ENCODE measurements around the gene ANKS1A.
"Not testable (repeated sequence)": the region's sequence is repeated elsewhere in the genome, so short reads cannot be mapped to it uniquely, and the experiment has no call there.

Gene ANKS1A

DNA sequence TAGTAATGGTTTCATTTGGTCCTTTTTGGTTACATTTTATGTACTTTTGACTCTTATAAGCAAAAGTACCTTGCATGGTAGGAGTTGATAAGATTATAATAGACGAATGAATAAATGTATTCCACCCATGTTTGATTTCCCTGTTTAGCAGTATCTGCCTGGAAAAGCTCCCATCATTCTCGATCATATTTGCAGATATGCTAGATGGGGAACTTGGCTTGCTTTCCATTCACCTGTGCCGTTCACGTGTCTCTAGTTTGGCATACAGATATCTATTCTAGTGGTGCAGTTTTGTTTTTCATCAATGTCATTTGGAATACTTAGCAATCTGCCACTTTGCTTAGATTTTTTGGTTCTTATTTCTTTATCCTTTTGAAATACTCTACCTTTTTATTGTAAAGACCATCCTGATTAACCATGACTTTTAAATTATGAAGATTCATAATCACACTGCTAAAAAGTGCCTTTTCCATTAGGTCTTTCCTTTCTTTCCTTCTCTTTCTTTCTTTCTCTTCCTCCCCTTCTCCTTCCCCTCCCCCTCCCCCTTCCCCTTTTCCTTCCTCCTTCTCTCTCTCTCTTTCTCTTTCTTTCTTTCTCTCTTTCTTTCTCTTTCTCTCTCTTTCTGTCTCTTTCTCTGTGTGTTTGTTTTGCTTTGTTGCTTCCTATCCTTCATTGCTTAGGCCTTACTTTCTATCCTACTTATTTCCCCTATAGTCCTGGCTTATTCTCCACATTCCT lies 40.4 kb downstream of the ANKS1A start:
- Histone ChIP-seq H2BK120ac (ENCODE audit: insufficient read depth, low read length, poor library complexity) (no peak overlapping the region), H3K23ac (ENCODE audit: low read length) (no peak overlapping the region), H2AFZ (ENCODE audit: insufficient read depth, low read length, poor library complexity) (no peak overlapping the region), H2BK12ac (ENCODE audit: low read length) (no peak overlapping the region), H3K27ac (ENCODE audit: low read depth, low read length) (no peak overlapping the region), H3K79me2 (ENCODE audit: control insufficient read depth, insufficient read depth, low read length, poor library complexity) (no peaks in the 10 kb centered on the region), H3K14ac (ENCODE audit: low read length) (no peak overlapping the region), H3K4me2 (ENCODE audit: low read length) (no peak overlapping the region), H4K12ac (ENCODE audit: low read depth, low read length) (no peak overlapping the region), H4K8ac (ENCODE audit: low read depth, low read length) (no peak overlapping the region), H3K27me3 (ENCODE audit: insufficient read depth, low read length) (no peaks in the 10 kb centered on the region), H2AK5ac (ENCODE audit: low read length) (no peak overlapping the region), H3K9ac (ENCODE audit: low read length) (no peak overlapping the region), H3K4me1 (ENCODE audit: control insufficient read depth in 1 of 2, insufficient read depth in 2 of 2, low read length in 2 of 2) (no peaks in the 10 kb centered on the region), H3K79me1 (ENCODE audit: low read length) (no peaks in the 10 kb centered on the region), H3K18ac (ENCODE audit: low read length) (no peak overlapping the region), H3K4me3 (ENCODE audit: low read depth, low read length) (no peak overlapping the region), H4K91ac (ENCODE audit: low read depth, low read length) (no peak overlapping the region), H3K36me3 (ENCODE audit: control insufficient read depth in 1 of 2, insufficient read depth in 2 of 2, low read length in 2 of 2) (no peaks in the 10 kb centered on the region), H3K9me3 (ENCODE audit: insufficient read depth, low read depth, low read length) (no peaks in the 10 kb centered on the region), H3K4ac (ENCODE audit: low read depth, low read length) (no peak overlapping the region), H2BK5ac (ENCODE audit: low read depth, low read length, poor library complexity) (no peak overlapping the region)
- DNase-seq, result no peak
- WGBS (ENCODE audit: extremely low coverage, insufficient coverage, insufficient read length), result no CpG with 5 or more reads among the region's 4 CpGs

DNA sequence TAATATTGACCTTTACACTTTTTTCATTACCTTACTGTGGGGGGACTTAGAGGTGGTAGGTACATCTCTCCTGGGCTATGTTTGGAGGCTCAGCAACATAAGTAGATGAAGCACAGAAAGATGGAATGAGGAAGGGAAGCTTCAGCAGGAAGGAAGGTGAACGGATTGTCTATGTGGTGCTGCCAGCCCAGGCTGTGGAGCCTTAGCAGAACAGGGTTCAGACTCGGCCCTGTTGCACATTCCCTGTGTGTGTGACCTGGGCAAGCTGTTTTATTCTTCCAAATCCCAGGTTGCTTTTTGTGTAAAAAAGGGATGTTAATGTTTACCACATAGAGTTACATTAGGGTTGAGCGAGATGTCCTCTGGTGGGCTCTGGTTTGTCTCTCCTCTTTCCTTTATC lies 41.2 kb downstream of the ANKS1A start:
- no peak overlapping the region for H4K12ac ChIP-seq (ENCODE audit: low read depth, low read length)
- no peak overlapping the region for H2BK120ac ChIP-seq (ENCODE audit: insufficient read depth, low read length, poor library complexity)
- H3K4me3 ChIP-seq (ENCODE audit: low read depth, low read length), result no peak overlapping the region
- H3K18ac ChIP-seq (ENCODE audit: low read length), result no peak overlapping the region
- H3K27ac ChIP-seq (ENCODE audit: low read depth, low read length), result no peak overlapping the region
- no peaks in the 10 kb centered on the region for H3K79me2 ChIP-seq (ENCODE audit: control insufficient read depth, insufficient read depth, low read length, poor library complexity)
- H3K9ac ChIP-seq (ENCODE audit: low read length), result no peak overlapping the region
- no peak overlapping the region for H2BK5ac ChIP-seq (ENCODE audit: low read depth, low read length, poor library complexity)
- H3K23ac ChIP-seq (ENCODE audit: low read length), result peak overlapping the region; percentile 87
- H3K4me2 ChIP-seq (ENCODE audit: low read length), result no peak overlapping the region
- no peak for DNase-seq
- no peaks in the 10 kb centered on the region for H3K79me1 ChIP-seq (ENCODE audit: low read length)
- no peaks in the 10 kb centered on the region for H3K9me3 ChIP-seq (ENCODE audit: insufficient read depth, low read depth, low read length)
- no peak overlapping the region for H3K14ac ChIP-seq (ENCODE audit: low read length)
- H2AK5ac ChIP-seq (ENCODE audit: low read length), result no peak overlapping the region
- H4K91ac ChIP-seq (ENCODE audit: low read depth, low read length), result no peak overlapping the region
- H3K36me3 ChIP-seq (ENCODE audit: control insufficient read depth in 1 of 2, insufficient read depth in 2 of 2, low read length in 2 of 2), result no peaks in the 10 kb centered on the region
- H2AFZ ChIP-seq (ENCODE audit: insufficient read depth, low read length, poor library complexity), result no peak overlapping the region
- no peaks in the 10 kb centered on the region for H3K27me3 ChIP-seq (ENCODE audit: insufficient read depth, low read length)
- H2BK12ac ChIP-seq (ENCODE audit: low read length), result no peak overlapping the region
- no CpG with 5 or more reads among the region's 3 CpGs for WGBS (ENCODE audit: extremely low coverage, insufficient coverage, insufficient read length)
- H3K4ac ChIP-seq (ENCODE audit: low read depth, low read length), result no peak overlapping the region
- H3K4me1 ChIP-seq (ENCODE audit: control insufficient read depth in 1 of 2, insufficient read depth in 2 of 2, low read length in 2 of 2), result no peaks in the 10 kb centered on the region
- H4K8ac ChIP-seq (ENCODE audit: low read depth, low read length), result no peak overlapping the region

DNA sequence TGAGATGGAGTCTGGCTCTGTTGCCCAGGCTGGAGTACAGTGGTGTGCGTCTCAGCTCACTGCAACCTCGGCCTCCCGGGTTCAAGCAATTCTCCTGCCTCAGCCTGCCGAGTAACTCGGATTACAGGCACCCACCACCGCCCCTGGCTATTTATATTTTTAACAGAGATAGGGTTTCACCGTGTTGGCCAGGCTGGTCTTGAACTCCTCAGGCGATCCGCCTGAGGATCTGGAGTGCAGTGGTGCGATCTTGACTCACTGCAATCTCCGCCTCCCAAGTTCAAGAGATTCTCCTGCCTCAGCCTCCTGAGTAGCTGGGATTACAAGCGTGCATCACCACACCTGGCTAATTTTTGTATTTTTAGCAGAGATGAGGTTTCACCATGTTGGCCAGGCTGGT lies 43.1 kb downstream of the ANKS1A start:
- not testable (repeated sequence) for H3K27ac ChIP-seq (ENCODE audit: low read depth, low read length); H3K4me1 ChIP-seq (ENCODE audit: control insufficient read depth in 1 of 2, insufficient read depth in 2 of 2, low read length in 2 of 2); H3K4ac ChIP-seq (ENCODE audit: low read depth, low read length); H2AFZ ChIP-seq (ENCODE audit: insufficient read depth, low read length, poor library complexity); H4K8ac ChIP-seq (ENCODE audit: low read depth, low read length); H2BK120ac ChIP-seq (ENCODE audit: insufficient read depth, low read length, poor library complexity); H3K36me3 ChIP-seq (ENCODE audit: control insufficient read depth in 1 of 2, insufficient read depth in 2 of 2, low read length in 2 of 2); H3K79me1 ChIP-seq (ENCODE audit: low read length); H4K12ac ChIP-seq (ENCODE audit: low read depth, low read length); H3K27me3 ChIP-seq (ENCODE audit: insufficient read depth, low read length); H2AK5ac ChIP-seq (ENCODE audit: low read length); H3K18ac ChIP-seq (ENCODE audit: low read length); H2BK5ac ChIP-seq (ENCODE audit: low read depth, low read length, poor library complexity); H4K91ac ChIP-seq (ENCODE audit: low read depth, low read length); H2BK12ac ChIP-seq (ENCODE audit: low read length); H3K9ac ChIP-seq (ENCODE audit: low read length); H3K14ac ChIP-seq (ENCODE audit: low read length); H3K23ac ChIP-seq (ENCODE audit: low read length); H3K4me3 ChIP-seq (ENCODE audit: low read depth, low read length); H3K4me2 ChIP-seq (ENCODE audit: low read length); H3K79me2 ChIP-seq (ENCODE audit: control insufficient read depth, insufficient read depth, low read length, poor library complexity); H3K9me3 ChIP-seq (ENCODE audit: insufficient read depth, low read depth, low read length)
- peak; percentile 55 to 70 for DNase-seq
- WGBS (ENCODE audit: extremely low coverage, insufficient coverage, insufficient read length), result no CpG with 5 or more reads among the region's 12 CpGs

DNA sequence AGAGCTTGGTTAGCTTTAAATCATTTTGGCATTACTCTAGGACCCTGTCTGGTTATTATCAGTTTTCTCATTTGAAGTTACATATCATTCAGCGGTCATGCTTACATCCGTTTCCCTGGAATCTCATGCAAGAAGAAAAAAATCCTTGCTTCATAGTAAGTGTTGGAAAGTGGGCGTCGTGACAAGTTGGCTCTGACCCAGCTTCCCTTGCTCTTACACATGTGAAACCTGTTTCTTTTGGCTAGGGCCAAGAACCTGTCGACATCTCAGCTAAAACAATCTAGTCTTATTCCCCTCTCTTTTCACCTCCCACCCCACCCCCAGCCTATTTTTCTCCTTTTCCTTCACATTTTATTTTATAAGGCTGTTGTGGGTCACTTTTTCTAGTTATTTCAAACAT lies 45.5 kb downstream of the ANKS1A start:
- Histone ChIP-seq H4K12ac (ENCODE audit: low read depth, low read length) (no peak overlapping the region), H2AK5ac (ENCODE audit: low read length) (no peak overlapping the region), H2AFZ (ENCODE audit: insufficient read depth, low read length, poor library complexity) (no peak overlapping the region), H3K36me3 (ENCODE audit: control insufficient read depth in 1 of 2, insufficient read depth in 2 of 2, low read length in 2 of 2) (no peaks in the 10 kb centered on the region), H3K9me3 (ENCODE audit: insufficient read depth, low read depth, low read length) (no peaks in the 10 kb centered on the region), H4K8ac (ENCODE audit: low read depth, low read length) (no peak overlapping the region), H3K79me1 (ENCODE audit: low read length) (no peaks in the 10 kb centered on the region), H3K9ac (ENCODE audit: low read length) (no peak overlapping the region), H3K4me1 (ENCODE audit: control insufficient read depth in 1 of 2, insufficient read depth in 2 of 2, low read length in 2 of 2) (no peaks in the 10 kb centered on the region), H3K23ac (ENCODE audit: low read length) (no peak overlapping the region), H3K79me2 (ENCODE audit: control insufficient read depth, insufficient read depth, low read length, poor library complexity) (no peaks in the 10 kb centered on the region), H3K4ac (ENCODE audit: low read depth, low read length) (no peak overlapping the region), H3K14ac (ENCODE audit: low read length) (no peak overlapping the region), H2BK12ac (ENCODE audit: low read length) (no peak overlapping the region), H3K4me3 (ENCODE audit: low read depth, low read length) (no peak overlapping the region), H3K4me2 (ENCODE audit: low read length) (no peak overlapping the region), H3K27me3 (ENCODE audit: insufficient read depth, low read length) (no peaks in the 10 kb centered on the region), H4K91ac (ENCODE audit: low read depth, low read length) (no peak overlapping the region), H3K27ac (ENCODE audit: low read depth, low read length) (no peak overlapping the region), H2BK120ac (ENCODE audit: insufficient read depth, low read length, poor library complexity) (no peak overlapping the region), H3K18ac (ENCODE audit: low read length) (no peak overlapping the region), H2BK5ac (ENCODE audit: low read depth, low read length, poor library complexity) (no peak overlapping the region)
- no CpG with 5 or more reads among the region's 5 CpGs for WGBS (ENCODE audit: extremely low coverage, insufficient coverage, insufficient read length)
- DNase-seq, result no peak

Data from trophoblast cell (in vitro differentiated cells and primary cell).